Left lobe of liver (tissue), 2 donors: ENCODE measurements around the gene PODNL1. TPM values are rescaled to one million over a fixed set of nuclear protein-coding genes. Genes with fewer than 3 reads are reported as not detected.
"Not testable (repeated sequence)": the region's sequence is repeated elsewhere in the genome, so short reads cannot be mapped to it uniquely, and the experiment has no call there.

Source experiments
- ATAC-seq: fragments of 200-7000 bp; cut with Tn5 transposase; one replicate; pipeline ENCODE4 v1.9.1; 2020; ENCODE audit warnings: mild to moderate bottlenecking, moderate library complexity
- DNase-seq: peaks from one replicate; pipeline ENCODE4 v3.0.0-alpha.2; 2020; ENCODE audit warnings: low spot score
- total RNA-seq: library from RNA; stranded (reverse); gene quantifications from one replicate; pipeline ENCODE4 v1.2.1, GENCODE V29; 2021
- donor health status: DM: no; HTN: no; CAD: no; lungs with moderate emphysema.
- donor health status: DM: no; HTN: yes; CAD: no.

The PODNL1 gene
- total RNA-seq, 1 donor from 2014 or later, result not detected

DNA sequence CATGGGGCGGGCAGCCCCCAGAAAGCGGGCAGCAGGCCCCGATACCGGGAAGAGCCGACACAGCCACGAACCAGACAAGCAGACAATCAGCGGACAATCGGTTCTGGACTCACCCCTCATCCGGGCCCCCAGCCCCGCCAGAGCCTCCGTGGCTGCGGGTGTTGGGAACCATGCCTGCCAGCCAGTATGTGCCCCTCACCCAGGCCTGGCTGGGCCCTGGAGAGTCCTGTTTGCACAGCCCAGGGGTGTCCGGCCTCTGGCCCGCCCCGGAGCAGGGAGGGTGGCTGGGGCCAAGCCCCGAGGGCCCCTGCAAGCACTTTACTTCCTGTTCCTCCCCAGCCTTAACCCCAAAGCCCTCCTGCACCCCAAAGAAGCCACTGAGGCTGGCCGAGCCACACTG lies 7.8 kb downstream of the PODNL1 start:
- DNase-seq, result no peak
- no peak for ATAC-seq

DNA sequence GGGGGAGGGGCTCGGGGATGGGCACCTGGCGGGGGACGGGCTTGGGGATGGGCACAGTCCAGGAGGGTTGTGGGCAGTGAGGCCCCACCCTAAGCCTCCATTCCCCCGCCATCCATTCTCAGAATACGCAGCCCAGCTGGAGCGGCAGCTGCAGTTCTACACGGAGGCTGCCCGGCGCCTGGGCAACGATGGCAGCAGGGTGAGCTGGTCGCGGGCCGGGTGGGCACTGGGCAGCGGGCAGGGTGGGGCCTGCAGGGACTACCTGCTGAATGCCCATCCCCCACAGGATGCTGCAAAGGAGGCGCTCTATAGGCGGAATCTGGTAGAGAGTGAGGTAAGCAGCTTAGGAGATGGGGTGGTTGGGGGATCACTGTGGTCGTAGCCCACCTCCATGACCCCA lies 8.3 kb downstream of the PODNL1 start:
- no peak for ATAC-seq
- DNase-seq, result no peak

DNA sequence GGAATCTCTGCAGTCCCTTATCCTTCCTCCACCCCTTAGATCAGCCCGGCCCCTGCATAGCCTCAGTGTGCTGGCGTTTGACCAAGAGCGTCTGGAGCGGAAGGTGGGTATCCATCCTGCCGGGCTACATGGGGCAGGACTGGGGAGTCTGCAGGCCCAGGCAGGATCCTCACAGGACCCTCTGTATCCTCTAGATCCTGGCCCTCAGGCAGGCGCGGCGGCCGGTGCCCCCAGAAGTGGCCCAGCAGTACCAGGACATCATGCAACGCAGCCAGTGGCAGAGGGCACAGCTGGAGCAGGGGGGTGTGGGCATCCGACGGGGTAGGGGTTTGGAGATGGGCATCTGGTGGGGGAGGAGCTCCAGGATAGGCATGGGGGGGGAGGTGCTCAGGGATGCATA lies 8.9 kb downstream of the PODNL1 start:
- DNase-seq, result no peak

DNA sequence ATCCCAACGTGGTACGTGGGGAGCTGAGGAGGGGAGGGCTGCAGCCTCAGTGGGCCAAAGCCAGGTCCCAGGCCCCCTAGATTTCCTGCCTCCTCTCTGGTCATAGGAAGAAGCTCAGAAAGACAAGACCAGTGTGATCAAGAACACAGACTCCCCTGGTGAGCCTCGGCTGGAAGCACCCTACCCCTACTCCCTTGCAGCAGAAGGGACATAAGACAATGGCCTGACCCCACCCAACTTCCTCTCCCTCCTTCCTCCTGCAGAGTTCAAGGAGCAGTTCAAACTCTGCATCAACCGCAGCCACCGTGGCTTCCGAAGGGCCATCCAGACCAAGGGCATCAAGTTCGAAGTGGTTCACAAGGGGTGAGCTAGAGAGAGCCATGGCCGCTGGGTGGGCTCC lies 11.5 kb downstream of the PODNL1 start:
- DNase-seq (no peak), ATAC-seq (peak; percentile 49)

More for the DNA sequence above, 8.9 kb downstream of the PODNL1 start:
- ATAC-seq, result no peak

DNA sequence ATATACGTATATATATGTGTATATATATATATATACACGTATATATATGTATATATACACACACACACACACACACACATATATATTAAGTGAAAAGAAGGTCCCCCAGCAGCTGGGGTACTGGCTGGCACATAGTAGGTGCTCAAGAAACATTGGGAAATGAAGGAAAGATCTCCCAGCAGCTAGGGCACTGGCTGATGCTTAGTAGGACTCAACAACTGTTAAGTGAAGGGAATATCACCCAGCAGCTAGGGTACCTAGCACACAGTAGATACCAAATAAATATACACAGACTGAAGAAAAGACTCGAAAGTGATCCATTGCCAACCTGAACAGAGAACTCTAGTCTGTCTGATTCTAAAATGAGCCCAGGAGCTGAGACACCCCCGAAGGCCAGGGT lies 12.2 kb downstream of the PODNL1 start:
- no peak for DNase-seq
- no peak for ATAC-seq

DNA sequence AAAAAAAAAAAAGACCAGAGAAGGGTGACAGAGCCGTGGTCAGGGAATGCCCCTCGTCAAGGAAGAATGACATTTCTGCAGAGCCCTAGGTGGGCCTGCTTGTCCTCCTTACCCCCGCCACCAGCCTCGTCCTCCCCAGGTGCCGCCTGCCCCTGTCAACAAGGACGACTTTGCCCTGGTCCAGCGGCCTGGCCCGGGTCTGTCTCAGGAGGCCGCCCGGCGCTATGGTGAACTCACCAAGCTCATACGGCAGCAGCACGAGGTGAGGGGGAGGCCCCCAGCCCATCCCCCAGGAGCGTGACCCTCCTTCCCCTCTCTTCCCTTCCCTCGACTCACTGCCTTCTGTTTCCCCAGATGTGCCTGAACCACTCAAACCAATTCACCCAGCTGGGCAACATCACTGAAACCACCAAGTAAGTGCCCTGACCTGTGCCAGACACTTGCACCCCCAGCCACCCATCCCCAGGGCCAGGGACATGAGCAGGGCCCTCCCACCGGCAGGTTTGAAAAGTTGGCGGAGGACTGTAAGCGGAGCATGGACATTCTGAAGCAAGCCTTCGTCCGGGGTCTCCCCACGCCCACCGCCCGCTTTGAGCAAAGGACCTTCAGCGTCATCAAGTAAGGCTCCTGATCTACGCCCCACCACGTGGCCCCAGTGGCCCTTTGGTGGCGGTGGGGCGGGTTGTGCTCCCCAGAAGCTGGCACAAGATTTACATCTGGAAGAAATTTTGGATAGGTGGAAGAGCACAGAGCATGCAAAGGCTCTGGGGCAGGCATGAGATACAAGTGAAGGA lies 14.8 kb downstream of the PODNL1 start:
- no peak for DNase-seq
- ATAC-seq, result no peak

DNA sequence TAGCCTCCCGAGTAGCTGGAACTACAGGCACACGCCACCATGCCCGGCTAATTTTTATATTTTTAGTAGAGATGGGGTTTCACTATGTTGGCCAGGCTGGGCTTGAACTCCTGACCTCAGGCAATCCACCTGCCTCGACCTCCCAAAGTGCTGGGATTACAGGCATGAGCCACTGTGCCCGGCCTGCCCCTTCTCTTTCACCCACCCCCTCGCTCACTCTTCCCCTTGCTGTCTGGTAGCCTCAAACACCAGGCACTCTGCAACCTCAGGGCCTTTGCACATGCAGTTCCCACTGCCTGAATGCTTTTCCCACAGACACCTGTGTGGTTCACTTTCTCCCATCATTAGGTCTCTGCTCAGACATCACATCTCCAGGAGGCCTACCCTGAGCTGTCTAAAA lies 16.1 kb downstream of the PODNL1 start:
- not testable (repeated sequence) for DNase-seq, ATAC-seq

DNA sequence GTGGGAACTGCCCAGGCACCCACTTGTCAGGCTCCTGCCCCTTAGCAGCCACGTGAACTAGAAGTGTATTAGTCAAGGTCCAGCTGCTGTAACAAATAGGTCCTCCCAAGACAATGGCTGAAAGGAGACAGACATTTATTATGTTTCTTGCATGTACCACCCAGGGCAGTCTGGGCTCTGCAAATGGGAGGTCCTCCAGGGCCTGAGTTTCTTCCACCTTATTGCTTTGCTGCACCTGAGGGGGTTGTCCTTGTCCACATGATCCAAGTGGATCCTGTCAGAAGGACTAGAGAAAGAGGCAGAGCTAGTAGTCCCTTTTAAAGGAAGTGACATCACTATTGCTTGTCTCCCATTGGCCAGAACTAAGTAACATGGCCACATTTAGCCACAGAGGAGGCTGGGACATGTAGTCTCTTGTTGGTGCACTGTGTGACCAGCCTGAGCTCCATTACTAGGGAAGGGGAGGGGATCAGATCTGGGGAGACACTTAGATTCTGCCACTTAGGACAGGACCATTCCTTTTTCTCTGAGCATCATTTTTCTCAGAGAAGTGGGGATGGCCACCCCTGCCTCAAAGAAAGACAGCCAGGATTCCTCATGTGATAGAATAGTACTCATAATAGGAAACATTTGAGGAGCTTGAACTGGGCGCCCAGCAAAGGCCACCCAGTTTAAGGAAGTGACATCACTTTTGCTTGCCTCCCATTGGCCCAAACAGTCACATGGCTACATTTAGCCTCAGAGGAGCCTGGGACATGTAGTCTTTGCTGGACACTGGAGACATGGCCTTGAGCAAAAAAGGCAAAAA lies 17.1 kb downstream of the PODNL1 start:
- ATAC-seq (peak; percentile 28), DNase-seq (no peak)

DNA sequence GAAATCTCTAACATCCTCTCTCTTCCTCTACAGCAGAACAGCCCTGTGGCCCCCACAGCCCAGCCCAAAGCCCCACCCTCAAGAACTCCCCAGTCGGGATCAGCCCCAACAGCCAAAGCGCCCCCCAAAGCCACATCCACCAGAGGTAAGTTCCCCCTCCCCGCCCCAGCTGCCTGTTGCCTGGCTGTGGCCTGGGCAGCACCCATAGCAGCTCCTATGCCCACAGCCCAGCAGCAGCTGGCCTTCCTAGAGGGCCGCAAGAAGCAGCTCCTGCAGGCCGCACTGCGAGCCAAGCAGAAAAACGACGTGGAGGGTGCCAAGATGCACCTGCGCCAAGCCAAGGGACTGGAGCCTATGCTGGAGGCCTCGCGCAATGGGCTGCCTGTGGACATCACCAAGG lies 17.7 kb downstream of the PODNL1 start:
- no peak for ATAC-seq
- DNase-seq, result no peak

DNA sequence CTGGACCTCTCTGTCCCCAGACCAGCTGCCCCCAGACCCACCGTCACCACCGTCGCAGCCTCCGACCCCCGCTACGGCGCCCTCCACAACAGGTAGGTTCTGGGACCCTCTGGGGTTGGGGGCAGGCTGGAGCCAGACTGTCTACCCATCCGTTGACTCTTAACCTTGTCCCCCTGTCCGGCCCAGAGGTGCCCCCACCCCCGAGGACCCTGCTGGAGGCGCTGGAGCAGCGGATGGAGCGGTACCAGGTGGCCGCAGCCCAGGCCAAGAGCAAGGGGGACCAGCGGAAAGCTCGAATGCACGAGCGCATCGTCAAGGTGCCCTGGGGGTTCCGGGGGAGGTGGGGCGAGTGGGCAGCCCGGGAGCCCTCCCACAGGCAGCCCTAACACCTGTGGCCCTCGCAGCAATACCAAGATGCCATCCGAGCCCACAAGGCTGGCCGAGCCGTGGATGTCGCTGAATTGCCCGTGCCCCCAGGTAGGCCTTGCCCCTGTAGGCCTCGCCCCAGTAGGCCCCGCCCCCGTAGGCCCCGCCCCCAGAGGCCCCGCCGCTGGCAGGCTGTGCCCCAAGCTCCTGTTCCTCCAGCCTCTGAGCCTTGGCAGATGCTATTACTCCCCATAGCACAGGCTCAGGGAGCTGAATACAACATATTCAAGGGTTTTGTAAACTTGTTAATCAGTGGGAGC lies 19.3 kb downstream of the PODNL1 start:
- DNase-seq (no peak), ATAC-seq (no peak)

DNA sequence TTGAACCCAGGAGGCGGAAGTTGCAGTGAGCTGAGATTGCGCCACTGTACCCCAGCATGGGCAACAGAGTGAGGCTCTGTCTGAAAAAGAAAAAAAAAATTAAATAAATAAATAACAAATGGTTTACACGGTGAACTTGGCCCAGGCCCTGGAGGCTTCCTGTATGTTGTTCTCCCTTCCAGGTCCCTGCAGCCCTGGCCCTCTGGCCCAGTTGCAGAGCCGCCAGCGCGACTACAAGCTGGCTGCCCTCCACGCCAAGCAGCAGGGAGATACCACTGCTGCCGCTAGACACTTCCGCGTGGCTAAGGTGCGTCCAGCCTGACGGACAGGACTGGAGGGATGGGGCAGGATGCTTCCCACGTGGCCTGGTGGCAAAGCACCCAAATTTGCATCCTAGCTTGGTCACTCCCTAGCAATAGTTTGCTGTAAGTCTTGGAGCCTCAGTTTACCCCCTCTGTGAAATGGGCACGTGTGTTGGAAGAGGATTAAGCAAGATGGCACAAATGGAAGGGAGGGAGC lies 20.3 kb downstream of the PODNL1 start:
- DNase-seq (peak; percentile 92), ATAC-seq (peak; percentile 94)

DNA sequence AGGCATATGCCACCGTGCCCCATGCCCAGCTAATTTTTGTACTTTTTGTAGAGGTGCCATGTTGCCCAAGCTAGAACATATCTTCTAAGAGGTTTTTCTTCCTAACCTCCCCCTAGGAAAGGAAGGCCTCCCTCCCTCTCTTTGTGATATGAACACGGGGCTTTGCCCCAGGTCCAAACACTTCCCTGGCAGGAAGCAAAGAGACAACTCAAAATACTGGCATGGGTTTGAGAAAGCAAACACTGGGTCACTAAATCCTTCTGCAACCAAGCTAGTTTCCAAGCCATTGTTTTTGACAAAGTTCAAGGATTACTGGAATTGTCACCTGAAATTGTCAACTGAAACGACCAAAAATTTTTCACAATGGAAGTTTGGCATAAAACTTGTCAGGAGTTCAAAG lies 23.4 kb downstream of the PODNL1 start:
- ATAC-seq, result peak; percentile 61
- DNase-seq, result no peak

DNA sequence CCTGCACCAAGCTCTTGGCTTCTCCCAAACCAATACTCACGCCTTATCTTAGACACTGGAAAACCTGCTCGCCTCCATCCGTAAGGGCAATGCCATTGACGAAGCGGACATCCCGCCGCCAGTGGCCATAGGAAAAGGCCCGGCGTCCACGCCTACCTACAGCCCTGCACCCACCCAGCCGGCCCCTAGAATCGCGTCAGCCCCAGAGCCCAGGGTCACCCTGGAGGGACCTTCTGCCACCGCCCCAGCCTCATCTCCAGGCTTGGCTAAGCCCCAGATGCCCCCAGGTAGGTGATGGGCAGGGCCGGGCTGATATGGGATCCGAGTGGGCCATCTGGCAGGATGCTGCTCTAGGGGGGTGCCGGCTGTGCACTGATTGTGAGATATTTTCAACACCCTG lies 24.9 kb downstream of the PODNL1 start:
- ATAC-seq, result no peak
- no peak for DNase-seq

DNA sequence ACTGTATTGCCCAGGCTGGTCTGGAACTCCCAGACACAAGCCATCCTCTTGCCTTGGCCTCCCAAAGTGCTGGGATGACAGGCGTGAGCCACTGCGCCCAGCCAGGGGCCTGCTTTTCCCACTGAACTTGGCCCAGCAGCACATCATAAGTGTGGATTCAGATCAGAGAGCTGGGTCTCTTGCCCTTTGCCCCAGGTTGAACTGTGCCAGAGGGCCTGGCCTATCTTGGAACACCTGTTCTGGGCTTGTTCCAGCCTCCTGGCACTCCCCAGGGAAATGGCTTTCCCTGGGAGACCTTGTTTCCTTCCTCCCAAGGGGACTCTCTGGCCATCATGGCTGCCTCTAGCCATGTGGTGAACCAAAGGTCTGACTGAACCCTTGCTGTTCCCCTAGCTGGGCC lies 28.8 kb downstream of the PODNL1 start:
- DNase-seq (peak; percentile 86), ATAC-seq (peak; percentile 72)

DNA sequence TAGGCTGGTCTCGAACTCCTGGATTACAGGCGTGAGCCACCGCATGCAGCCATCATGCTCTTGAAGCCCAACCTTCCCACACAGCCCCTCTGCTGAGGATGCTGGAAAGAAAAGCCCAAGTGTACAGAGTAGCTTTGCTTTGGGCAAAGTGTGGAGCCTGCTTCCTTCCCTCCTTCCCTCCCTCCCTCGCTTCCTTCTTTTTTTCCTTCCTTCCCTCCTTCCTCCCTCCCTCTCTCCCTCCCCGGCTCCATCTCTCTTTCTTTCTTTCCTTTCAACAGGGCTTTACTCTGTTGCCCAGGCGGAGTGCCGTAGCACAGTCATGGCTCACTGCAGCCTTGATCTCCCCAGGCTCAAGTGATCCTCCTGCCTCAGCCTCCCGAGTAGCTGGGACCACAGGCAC lies 29.5 kb downstream of the PODNL1 start:
- ATAC-seq, result no peak

DNA sequence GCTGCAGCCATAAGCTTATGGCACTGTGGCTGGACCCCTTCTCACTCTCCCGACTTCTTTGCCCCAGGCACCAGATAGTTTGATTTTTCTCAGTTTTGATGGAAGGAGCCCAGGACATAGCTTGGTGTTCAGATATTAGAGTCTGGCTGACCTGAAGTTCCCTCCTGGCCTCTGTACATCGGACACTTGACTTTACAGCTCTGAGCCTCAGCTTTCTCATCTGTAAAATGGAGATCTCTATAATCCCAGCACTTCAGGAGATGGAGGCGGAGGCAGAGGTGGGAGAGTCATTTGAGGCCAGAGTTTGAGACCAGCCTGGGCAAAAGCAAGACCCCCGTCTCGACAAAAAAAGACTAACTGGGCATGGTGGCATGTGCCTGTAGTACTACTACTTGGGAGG lies 31.3 kb downstream of the PODNL1 start:
- no peak for DNase-seq
- ATAC-seq, result no peak

More for the DNA sequence above, 29.5 kb downstream of the PODNL1 start:
- DNase-seq, result no peak

DNA sequence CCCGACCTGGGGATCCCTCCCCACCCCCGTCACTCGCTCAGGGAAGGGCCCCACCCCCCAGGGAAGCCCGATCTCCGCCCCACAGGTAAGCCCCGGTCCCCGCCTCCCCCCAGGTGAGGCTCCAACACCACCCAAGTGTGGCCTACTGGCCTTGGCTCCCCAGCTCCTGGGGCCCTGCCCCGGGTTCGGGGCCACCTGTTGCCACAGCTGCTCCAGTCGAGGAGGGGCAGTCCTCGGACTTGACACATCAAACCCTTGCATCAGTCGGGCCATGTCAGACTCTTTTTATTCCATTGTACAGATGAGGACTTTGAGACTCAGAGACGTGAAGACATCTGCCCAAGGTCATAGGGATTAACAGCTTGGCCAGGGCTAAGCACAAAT lies 31.7 kb downstream of the PODNL1 start:
- DNase-seq, result no peak
- ATAC-seq, result peak; percentile 51

DNA sequence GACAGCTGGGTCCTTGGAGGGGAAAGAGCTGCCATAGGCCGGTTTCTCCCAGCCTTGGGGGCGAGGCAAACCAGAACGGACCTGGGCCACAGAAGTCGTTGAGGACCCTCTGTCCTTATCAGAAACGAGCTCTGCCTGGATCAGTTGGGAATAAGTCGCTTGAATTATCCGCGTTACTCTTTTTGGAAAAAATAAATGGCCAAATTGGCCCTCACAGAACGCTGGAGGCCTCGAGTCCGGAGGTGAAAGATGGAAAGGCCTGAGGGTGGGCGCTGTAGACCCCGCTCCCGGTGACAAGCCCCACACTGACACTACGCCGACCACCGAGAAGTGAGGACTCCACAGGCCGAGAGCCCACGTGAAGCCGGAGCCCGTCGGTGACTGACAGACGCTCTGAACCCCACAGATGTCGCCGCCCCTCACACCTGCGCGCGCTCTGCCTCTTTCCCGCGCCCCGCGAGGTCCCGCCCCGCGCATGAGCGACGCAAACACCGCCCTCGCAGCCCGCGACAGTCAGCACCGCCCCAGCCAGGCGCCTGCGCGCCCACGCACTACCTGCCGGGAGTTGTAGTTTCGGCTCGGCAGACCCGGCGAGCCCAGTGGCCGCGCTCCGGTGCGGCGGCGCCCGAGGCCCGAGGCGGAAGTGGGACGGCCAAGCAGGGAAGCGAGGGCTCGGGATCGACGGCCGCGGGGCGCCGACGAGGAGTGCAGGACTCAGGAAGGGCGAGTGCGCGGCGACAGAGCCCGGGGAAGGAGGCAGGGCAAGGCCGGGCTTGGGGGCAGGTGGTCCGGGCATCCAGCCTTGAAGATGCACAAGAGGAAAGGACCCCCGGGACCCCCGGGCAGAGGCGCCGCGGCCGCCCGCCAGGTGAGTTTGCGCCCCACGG lies 32.3 kb downstream of the PODNL1 start, which contains the start of the genes BRME1 and CC2D1A:
Gene BRME1, minus strand, starts transcription at position 484 of the 887 bp plus-strand sequence. CDS start 1,225 bp downstream, outside the sequence.
Gene CC2D1A, plus strand, starts transcription at position 568 of the 887 bp plus-strand sequence. Its CDS starts 241 bp downstream, at position 809.
- DNase-seq (peak; percentile 94), ATAC-seq (peak; percentile 95)

DNA sequence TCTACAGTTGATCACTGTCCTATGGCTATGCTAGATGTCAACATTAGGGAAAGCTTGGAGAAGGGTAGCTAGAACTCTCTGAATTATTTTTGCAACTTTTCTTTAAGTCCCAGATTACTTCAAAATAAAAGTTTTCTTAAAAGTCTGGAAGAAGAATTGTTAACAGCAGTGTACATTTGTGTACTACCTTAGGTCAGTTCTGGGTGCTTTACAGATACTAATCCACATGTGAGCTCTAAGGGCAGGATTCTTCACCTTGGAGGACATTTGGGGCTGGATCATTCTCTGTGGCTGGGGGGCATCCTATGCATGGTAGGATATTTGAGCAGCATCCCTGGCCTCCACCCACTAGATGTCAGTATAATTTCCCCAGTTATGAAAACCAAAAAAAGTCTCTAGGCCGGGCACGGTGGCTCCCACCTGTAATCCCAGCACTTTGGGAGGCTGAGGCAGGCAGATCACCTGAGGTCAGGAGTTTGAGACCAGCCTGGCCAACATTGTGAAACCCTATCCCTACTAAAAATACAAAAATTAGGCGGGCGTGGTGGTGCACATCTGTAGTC lies 35.1 kb downstream of the PODNL1 start:
- no peak for DNase-seq
- ATAC-seq, result no peak
